Trophoblast cell (in vitro differentiated cells and primary cell): ENCODE results near the gene GCSAM.

Source experiments
- DNase-seq, 2 donors: peaks; one replicate each; pipeline ENCODE4 v3.0.0-alpha.2; 2016
- H2AFZ ChIP-seq: 2 replicates; pipeline ENCODE4 v1.6.1; 2013; ENCODE audit warnings: low read length, moderate library complexity, mild to moderate bottlenecking; ENCODE audit not compliant: insufficient read depth, poor library complexity
- H2AK5ac ChIP-seq: 2 replicates; pipeline ENCODE4 v1.6.1; 2013; ENCODE audit warnings: mild to moderate bottlenecking, low read length
- H2BK120ac ChIP-seq: 2 replicates; pipeline ENCODE4 v1.6.1; 2013; ENCODE audit warnings: low read length, mild to moderate bottlenecking, moderate library complexity; ENCODE audit not compliant: insufficient read depth, poor library complexity
- H2BK12ac ChIP-seq: 2 replicates; pipeline ENCODE4 v1.6.1; 2013; ENCODE audit warnings: mild to moderate bottlenecking, low read length, moderate library complexity
- H2BK5ac ChIP-seq: 2 replicates; pipeline ENCODE4 v1.6.1; 2013; ENCODE audit warnings: low read length, low read depth, moderate library complexity, mild to moderate bottlenecking; ENCODE audit not compliant: poor library complexity
- H3K14ac ChIP-seq: 2 replicates; pipeline ENCODE4 v1.6.1; 2013; ENCODE audit warnings: mild to moderate bottlenecking, low read length
- H3K18ac ChIP-seq: 2 replicates; pipeline ENCODE4 v1.6.1; 2013; ENCODE audit warnings: mild to moderate bottlenecking, low read length
- H3K23ac ChIP-seq: 2 replicates; pipeline ENCODE4 v1.6.1; 2013; ENCODE audit warnings: low read length
- H3K27ac ChIP-seq: 2 replicates; pipeline ENCODE4 v1.5.1; 2013; ENCODE audit warnings: low read depth, mild to moderate bottlenecking, inconsistent platforms, low read length, moderate library complexity
- H3K27me3 ChIP-seq: 2 replicates; pipeline ENCODE4 v1.6.1; 2013; ENCODE audit warnings: inconsistent platforms, mild to moderate bottlenecking, low read length, moderate library complexity; ENCODE audit not compliant: insufficient read depth
- H3K36me3 ChIP-seq, 2 experiments: 1 replicate in 1 of 2; 2 replicates in 1 of 2; pipeline ENCODE4 v1.6.1; 2013; ENCODE audit warnings: low read length in 2 of 2, mild to moderate bottlenecking in 2 of 2, moderate library complexity in 1 of 2; ENCODE audit not compliant: insufficient read depth in 2 of 2, control insufficient read depth in 1 of 2
- H3K4ac ChIP-seq: 2 replicates; pipeline ENCODE4 v1.6.1; 2013; ENCODE audit warnings: low read depth, mild to moderate bottlenecking, low read length, moderate library complexity
- H3K4me1 ChIP-seq, 2 experiments: 1 replicate in 1 of 2; 2 replicates in 1 of 2; pipeline ENCODE4 v1.6.1; 2013; ENCODE audit warnings: low read length in 2 of 2, mild to moderate bottlenecking in 2 of 2, moderate library complexity in 1 of 2; ENCODE audit not compliant: insufficient read depth in 2 of 2, control insufficient read depth in 1 of 2
- H3K4me2 ChIP-seq: 2 replicates; pipeline ENCODE4 v1.6.1; 2013; ENCODE audit warnings: inconsistent platforms, mild to moderate bottlenecking, low read length, moderate library complexity
- H3K4me3 ChIP-seq: 2 replicates; pipeline ENCODE4 v1.5.1; 2013; ENCODE audit warnings: mild to moderate bottlenecking, low read depth, low read length, inconsistent platforms
- H3K79me1 ChIP-seq: one replicate; pipeline ENCODE4 v1.6.1; 2013; ENCODE audit warnings: low read length
- H3K79me2 ChIP-seq: 2 replicates; pipeline ENCODE4 v1.6.1; 2013; ENCODE audit warnings: low read length, mild to moderate bottlenecking; ENCODE audit not compliant: control insufficient read depth, insufficient read depth, poor library complexity
- H3K9ac ChIP-seq: 2 replicates; pipeline ENCODE4 v1.6.1; 2013; ENCODE audit warnings: mild to moderate bottlenecking, low read length
- H3K9me3 ChIP-seq: 2 replicates; pipeline ENCODE4 v1.6.1; 2013; ENCODE audit warnings: low read depth, mild to moderate bottlenecking, control low read depth, inconsistent platforms, low read length; ENCODE audit not compliant: insufficient read depth
- H4K12ac ChIP-seq: 2 replicates; pipeline ENCODE4 v1.6.1; 2013; ENCODE audit warnings: low read depth, mild to moderate bottlenecking, low read length, moderate library complexity
- H4K8ac ChIP-seq: 2 replicates; pipeline ENCODE4 v1.6.1; 2013; ENCODE audit warnings: low read depth, mild to moderate bottlenecking, low read length, moderate library complexity
- H4K91ac ChIP-seq: one replicate; pipeline ENCODE4 v1.6.1; 2013; ENCODE audit warnings: low read depth, mild to moderate bottlenecking, low read length, moderate library complexity
- WGBS: extraction: QIAGEN DNeasy Blood & Tissue Kit; methylation state at CpG from one replicate; pipeline ENCODE4 v1.1.7; 2013; ENCODE audit warnings: missing lambda C conversion rate; ENCODE audit not compliant: insufficient read length, insufficient coverage; ENCODE audit errors: extremely low coverage; 5-methylcytosine and 5-hydroxymethylcytosine counted together

Gene GCSAM

DNA sequence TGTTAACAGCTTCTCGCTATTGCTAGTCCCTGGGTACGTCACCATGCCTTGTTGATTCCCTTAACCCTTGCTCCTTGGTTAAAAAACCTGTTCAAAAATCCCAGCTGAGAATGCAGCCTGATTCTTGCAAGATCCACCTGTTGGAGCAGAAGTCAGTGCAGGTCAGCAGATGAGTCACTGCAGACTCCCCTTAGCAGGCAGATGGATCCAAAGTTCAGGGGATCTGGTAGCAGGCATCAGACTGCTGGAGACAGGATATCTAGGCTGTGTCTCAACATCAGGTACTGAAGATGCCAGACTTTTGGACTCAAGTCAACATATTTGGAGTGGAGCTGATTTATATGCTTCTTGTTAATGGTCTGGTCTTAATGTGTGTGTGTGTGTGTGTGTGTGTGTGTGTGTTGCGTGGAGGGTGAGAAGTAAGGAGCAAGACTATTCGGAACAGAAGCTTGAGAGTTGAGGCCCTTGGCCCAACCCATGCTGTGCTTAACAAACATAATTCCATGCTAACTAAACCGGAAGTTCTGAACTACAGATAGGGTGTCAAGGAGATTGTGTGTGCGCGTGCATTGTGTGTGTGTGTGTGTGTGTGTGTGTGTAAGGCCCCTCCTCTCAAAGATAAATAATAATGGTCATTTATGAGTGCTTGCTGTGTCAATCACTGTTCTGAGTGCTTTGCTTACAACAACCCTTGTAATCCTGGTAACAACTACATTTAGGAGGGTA, 47.9 kb downstream of the GCSAM start:
- Histone ChIP-seq H3K9me3 (no peaks in the 10 kb centered on the region), H4K12ac (no peak overlapping the region), H3K4me3 (no peak overlapping the region), H3K4me1 (peaks cover 15 to 18% of the 10 kb centered on the region in 2 experiments), H3K4me2 (no peak overlapping the region), H2AK5ac (no peak overlapping the region), H4K8ac (no peak overlapping the region), H3K36me3 (no peaks in the 10 kb centered on the region), H3K14ac (no peak overlapping the region), H3K18ac (no peak overlapping the region), H3K4ac (no peak overlapping the region), H2BK12ac (no peak overlapping the region), H3K79me1 (peaks cover 2% of the 10 kb centered on the region), H4K91ac (no peak overlapping the region), H3K9ac (no peak overlapping the region), H2AFZ (no peak overlapping the region), H2BK5ac (peak overlapping the region; percentile 12), H3K23ac (no peak overlapping the region), H2BK120ac (no peak overlapping the region), H3K27ac (peak overlapping the region; percentile 9), H3K27me3 (no peaks in the 10 kb centered on the region), H3K79me2 (no peaks in the 10 kb centered on the region)
- peak in 1 of 2 donors; percentile 50 for DNase-seq
- no CpG with 5 or more reads among the region's 7 CpGs for WGBS

DNA sequence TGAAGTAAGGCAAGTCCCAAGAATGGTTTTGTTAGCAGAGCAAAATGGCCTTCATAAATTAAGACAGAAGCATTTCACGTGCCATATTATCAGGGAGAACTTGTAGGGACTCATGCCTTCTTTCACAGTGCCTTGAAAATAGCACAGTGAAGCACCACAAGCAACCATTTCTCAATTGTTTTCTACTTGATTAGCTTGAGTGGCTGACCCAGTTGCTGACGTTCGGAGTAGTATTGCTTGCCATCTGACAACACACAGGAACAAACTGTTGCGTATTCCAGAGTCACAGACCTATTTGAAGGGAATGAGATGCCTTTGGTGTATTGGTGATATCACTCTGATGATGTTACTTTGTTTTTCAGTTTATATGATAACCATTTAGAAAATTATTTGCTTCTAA, 49.8 kb downstream of the GCSAM start:
- H3K9ac ChIP-seq = no peak overlapping the region
- H2BK12ac ChIP-seq = no peak overlapping the region
- H3K4ac ChIP-seq = no peak overlapping the region
- no peak for DNase-seq
- H2AK5ac ChIP-seq = no peak overlapping the region
- no peak overlapping the region for H3K18ac ChIP-seq
- H3K27me3 ChIP-seq = no peaks in the 10 kb centered on the region
- H3K79me1 ChIP-seq = peaks cover 2% of the 10 kb centered on the region
- H4K8ac ChIP-seq = no peak overlapping the region
- no peak overlapping the region for H4K12ac ChIP-seq
- H3K36me3 ChIP-seq = no peaks in the 10 kb centered on the region
- H3K9me3 ChIP-seq = no peaks in the 10 kb centered on the region
- H4K91ac ChIP-seq = no peak overlapping the region
- H3K27ac ChIP-seq = no peak overlapping the region
- no peak overlapping the region for H3K4me2 ChIP-seq
- H3K4me3 ChIP-seq = no peak overlapping the region
- H2AFZ ChIP-seq = no peak overlapping the region
- H3K23ac ChIP-seq = peak overlapping the region; percentile 38
- H3K79me2 ChIP-seq = no peaks in the 10 kb centered on the region
- H3K14ac ChIP-seq = no peak overlapping the region
- H2BK120ac ChIP-seq = no peak overlapping the region
- no CpG with 5 or more reads among the region's 4 CpGs for WGBS
- H3K4me1 ChIP-seq = peaks cover 15% of the 10 kb centered on the region in 2 experiments
- no peak overlapping the region for H2BK5ac ChIP-seq

- Histone ChIP-seq H3K27ac (no peak overlapping the region), H2BK12ac (no peak overlapping the region), H3K14ac (no peak overlapping the region), H3K4me2 (no peak overlapping the region), H2BK120ac (no peak overlapping the region), H2AFZ (no peak overlapping the region), H2BK5ac (no peak overlapping the region), H3K36me3 (no peaks in the 10 kb centered on the region), H4K8ac (no peak overlapping the region), H3K79me1 (peaks cover 6% of the 10 kb centered on the region), H3K23ac (no peak overlapping the region), H3K27me3 (no peaks in the 10 kb centered on the region), H2AK5ac (no peak overlapping the region), H3K9ac (no peak overlapping the region), H3K4ac (no peak overlapping the region), H3K79me2 (no peaks in the 10 kb centered on the region), H3K9me3 (no peaks in the 10 kb centered on the region), H4K12ac (no peak overlapping the region), H3K4me3 (no peak overlapping the region), H3K4me1 (peaks cover 3 to 4% of the 10 kb centered on the region in 2 experiments), H3K18ac (no peak overlapping the region), H4K91ac (no peak overlapping the region)
- DNase-seq = peak; percentile 58 to 70
- WGBS = no CpG with 5 or more reads among the region's 10 CpGs
Measured at GRCh38 chr3:112078125-112079083, 54.6 kb downstream of the GCSAM start.

- Histone ChIP-seq H3K4me1 (peaks cover 3 to 4% of the 10 kb centered on the region in 2 experiments), H3K4me2 (peak overlapping the region; percentile 14), H3K36me3 (no peaks in the 10 kb centered on the region), H2AFZ (peak overlapping the region; percentile 3), H3K23ac (no peak overlapping the region), H3K9ac (no peak overlapping the region), H2BK120ac (no peak overlapping the region), H4K8ac (no peak overlapping the region), H3K4ac (no peak overlapping the region), H3K79me1 (peaks cover 6% of the 10 kb centered on the region), H2BK5ac (peak overlapping the region; percentile 69), H3K27ac (peak overlapping the region; percentile 90), H2AK5ac (no peak overlapping the region), H3K14ac (peak overlapping the region; percentile 20), H3K18ac (no peak overlapping the region), H3K27me3 (no peaks in the 10 kb centered on the region), H3K9me3 (no peaks in the 10 kb centered on the region), H2BK12ac (peak overlapping the region; percentile 18), H3K79me2 (no peaks in the 10 kb centered on the region), H4K12ac (no peak overlapping the region), H3K4me3 (no peak overlapping the region), H4K91ac (no peak overlapping the region)
- WGBS = no CpG with 5 or more reads among the region's 6 CpGs
- DNase-seq = peak; percentile 95 to 96
Measured at GRCh38 chr3:112074616-112075497, 58.2 kb downstream of the GCSAM start.
